Natural killer cell treated with Interleukin-12 subunit alpha and Interleukin-12 subunit beta and Interleukin-15 and Interleukin-18, amount 100 ng/mL, for 72 hours (primary cell): Measurements from ENCODE around the gene HIP1. TPM values are rescaled to one million over a fixed set of nuclear protein-coding genes. Genes with fewer than 3 reads are reported as not detected.
"Not testable (repeated sequence)": the region's sequence is repeated elsewhere in the genome, so short reads cannot be mapped to it uniquely, and the experiment has no call there.

ENCODE experiments used
- ATAC-seq, 2 donors: fragments of 150-1000 bp; cut with Tn5 transposase in 1 of 2; sonication (Bioruptor Pico), chemical (Tn5 transposase) in 1 of 2; 2 replicates each; pipeline ENCODE4 v1.10.0; 2021
- DNase-seq: peaks from one replicate; pipeline ENCODE4 v3.0.0; 2022; ENCODE audit warnings: low spot score
- H3K27ac Mint-ChIP-seq, 2 donors: 1 replicate in 1 of 2; 2 replicates in 1 of 2; pipeline ENCODE4 v1.8.0; 2022; ENCODE audit warnings: mixed read lengths in 2 of 2, mild to moderate bottlenecking in 1 of 2, moderate library complexity in 1 of 2
- H3K27me3 Mint-ChIP-seq, 2 donors: 1 replicate in 1 of 2; 2 replicates in 1 of 2; pipeline ENCODE4 v1.8.0; 2022; ENCODE audit warnings: mixed read lengths in 2 of 2
- H3K36me3 Mint-ChIP-seq: one replicate; pipeline ENCODE4 v1.8.0; 2022; ENCODE audit warnings: mixed read lengths
- H3K4me1 Mint-ChIP-seq, 2 donors: 1 replicate in 1 of 2; 2 replicates in 1 of 2; pipeline ENCODE4 v1.8.0; 2022; ENCODE audit warnings: low read depth in 2 of 2, mixed read lengths in 2 of 2, mild to moderate bottlenecking in 1 of 2
- H3K4me3 Mint-ChIP-seq: one replicate; pipeline ENCODE4 v1.8.0; 2022; ENCODE audit warnings: mixed read lengths
- H3K9me3 Mint-ChIP-seq: 2 replicates; pipeline ENCODE4 v1.8.0; 2022; ENCODE audit warnings: mixed read lengths
- total RNA-seq, 2 donors: library from RNA; stranded (reverse); gene quantifications; one replicate each; pipeline ENCODE4 v1.2.3, GENCODE V29; 2022

The HIP1 gene
- total RNA-seq, 2 donors from 2014 or later: 13.5 to 22.0 TPM

DNA sequence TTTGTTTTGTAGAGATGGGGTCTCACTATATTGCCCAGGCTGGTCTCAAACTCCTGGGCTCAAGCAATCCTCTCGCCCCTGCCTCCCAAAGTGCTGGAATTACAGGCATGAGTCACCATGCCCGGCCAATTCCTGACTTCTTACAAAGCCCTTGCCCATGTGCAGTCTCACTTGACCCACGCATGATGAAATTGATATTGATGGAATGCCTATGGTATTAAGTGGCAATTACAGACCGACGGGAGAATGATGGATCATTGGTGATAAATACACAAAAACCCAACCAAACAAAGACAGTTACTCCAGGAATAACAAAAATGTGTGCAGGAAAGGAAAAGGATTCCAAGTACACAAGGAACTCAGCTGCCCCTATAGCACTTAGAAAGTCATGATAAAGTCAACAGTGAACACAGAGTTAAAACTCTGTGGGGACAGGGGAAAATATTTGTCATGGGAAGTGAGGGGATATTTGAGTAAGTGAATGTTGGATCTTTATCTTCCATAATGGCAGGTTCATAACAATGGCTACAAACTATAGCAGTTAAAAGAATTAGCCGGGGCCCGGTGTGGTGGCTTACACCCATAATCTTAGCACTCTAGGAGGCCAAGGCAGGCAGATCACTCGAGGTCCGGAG is 21.6 kb downstream of the HIP1 start:
- peaks cover 0 to 2% of the 10 kb centered on the region in 2 donors for H3K27me3 Mint-ChIP-seq
- no peak for ATAC-seq
- H3K4me1 Mint-ChIP-seq: peaks cover 8 to 10% of the 10 kb centered on the region in 2 donors
- H3K27ac Mint-ChIP-seq: no peak overlapping the region
- no peaks in the 10 kb centered on the region for H3K9me3 Mint-ChIP-seq
- H3K36me3 Mint-ChIP-seq: no peaks in the 10 kb centered on the region
- DNase-seq: no peak
- H3K4me3 Mint-ChIP-seq: no peak overlapping the region

DNA sequence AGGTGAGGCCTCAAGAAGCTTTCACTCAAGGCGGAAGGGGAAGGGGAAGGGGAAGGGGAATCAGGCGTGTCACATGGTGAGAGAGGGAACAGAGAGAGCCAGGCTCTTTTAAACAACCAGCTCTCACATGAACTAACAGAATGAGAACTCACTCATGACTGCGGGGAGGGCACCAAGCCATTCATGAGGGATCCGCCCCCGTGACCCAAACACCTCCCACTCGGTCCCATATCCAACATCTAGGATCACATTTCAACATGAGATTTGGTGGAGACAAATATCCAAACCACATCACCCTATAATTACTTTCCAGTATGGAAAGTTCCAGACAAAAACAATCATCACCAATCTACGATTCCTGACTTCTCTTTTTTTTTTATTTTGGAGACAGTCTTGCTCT is 22.9 kb downstream of the HIP1 start:
- ATAC-seq: no peak
- peaks cover 4% of the 10 kb centered on the region for H3K36me3 Mint-ChIP-seq
- H3K27ac Mint-ChIP-seq: no peak overlapping the region
- H3K27me3 Mint-ChIP-seq: peaks cover 0 to 2% of the 10 kb centered on the region in 2 donors
- H3K4me1 Mint-ChIP-seq: peaks cover 14 to 20% of the 10 kb centered on the region in 2 donors
- H3K4me3 Mint-ChIP-seq: no peak overlapping the region
- H3K9me3 Mint-ChIP-seq: no peaks in the 10 kb centered on the region
- DNase-seq: no peak

DNA sequence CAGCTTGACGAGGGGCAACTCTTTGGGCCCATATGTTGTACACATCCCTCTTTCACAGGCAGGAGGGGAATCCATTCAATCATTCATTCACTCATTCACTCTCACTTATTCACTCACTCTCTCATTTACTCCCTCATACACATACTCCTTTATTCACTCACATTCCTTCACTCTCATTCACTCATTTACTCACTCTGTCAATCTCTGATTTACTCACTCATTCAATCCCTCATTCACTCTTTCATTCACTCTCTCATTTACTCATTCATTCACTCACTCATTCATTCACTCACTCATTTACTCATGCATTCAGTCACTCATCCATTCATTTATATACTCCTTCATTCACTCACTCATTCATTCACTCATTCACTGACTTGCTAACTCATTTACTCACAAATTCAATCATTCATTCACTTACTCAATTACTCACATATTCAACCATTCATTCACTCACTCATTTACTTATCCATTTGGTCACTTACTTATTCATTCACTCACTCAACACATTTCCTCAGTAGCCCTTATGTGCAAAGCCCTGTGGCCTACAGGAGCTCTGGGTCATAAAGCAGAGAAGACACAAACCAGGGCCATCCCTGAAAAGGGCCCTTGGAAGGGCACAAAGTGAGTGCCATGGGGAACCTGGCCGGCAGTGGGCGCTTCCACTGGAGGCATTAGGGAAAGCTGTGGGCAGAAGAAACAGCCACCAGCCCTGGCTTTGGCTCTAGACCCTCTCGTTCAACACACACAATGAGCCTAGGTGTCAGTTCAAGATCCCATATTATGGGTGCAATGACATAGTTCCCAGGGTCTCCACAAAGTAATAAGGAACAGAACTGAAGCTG is 26.0 kb downstream of the HIP1 start:
- peaks cover 14 to 21% of the 10 kb centered on the region in 2 donors for H3K4me1 Mint-ChIP-seq
- H3K36me3 Mint-ChIP-seq: peaks cover 19% of the 10 kb centered on the region
- H3K27me3 Mint-ChIP-seq: no peaks in the 10 kb centered on the region
- H3K27ac Mint-ChIP-seq: no peak overlapping the region
- peak overlapping the region; percentile 1 for H3K4me3 Mint-ChIP-seq
- ATAC-seq (no peak), DNase-seq (no peak)
- H3K9me3 Mint-ChIP-seq: peaks cover 4% of the 10 kb centered on the region

DNA sequence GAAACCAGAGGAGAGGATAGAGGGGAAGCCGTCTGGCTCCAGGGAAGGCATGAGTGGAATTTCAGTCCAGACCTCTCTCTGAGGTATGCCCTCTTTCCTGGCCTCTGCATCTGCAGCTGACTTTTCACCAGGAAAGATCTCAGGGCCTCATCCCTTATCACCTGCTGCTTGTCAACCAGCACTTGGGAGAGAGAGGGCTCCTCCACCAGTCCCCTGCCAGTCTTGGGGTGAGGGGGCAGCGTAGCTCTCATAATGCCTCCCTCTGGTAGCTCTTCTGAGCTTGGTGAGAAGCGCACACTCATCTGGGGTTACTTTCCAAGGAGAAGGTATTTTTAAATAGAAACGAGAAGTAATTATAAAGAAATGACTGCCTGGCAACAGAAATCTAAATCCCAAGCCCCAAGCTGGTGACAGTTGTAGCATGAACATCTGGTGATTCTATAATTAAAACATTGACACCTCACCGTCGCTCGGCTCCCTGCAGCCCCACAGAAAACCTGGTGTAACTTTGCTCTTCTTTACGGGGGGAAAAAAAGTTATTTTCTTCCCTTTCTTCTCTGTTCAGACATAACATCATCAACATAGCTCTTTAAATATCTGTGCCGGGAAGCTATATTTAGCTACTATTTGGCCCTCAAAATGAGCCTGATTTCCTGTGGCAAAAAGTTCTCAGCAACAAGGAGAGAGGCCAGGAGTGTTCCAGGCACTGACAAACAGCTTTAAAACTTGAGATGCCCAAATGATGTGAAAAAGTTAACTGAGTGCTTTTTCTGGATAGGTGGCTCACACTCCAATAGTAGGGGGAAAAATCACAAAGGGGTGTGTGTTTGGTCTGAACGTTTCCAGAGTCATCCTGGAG is 26.9 kb downstream of the HIP1 start:
- Mint-ChIP-seq H3K9me3 (peaks cover 4% of the 10 kb centered on the region), H3K4me1 (peaks cover 12 to 21% of the 10 kb centered on the region in 2 donors), H3K4me3 (no peak overlapping the region), H3K27me3 (no peaks in the 10 kb centered on the region), H3K27ac (peak overlapping the region in 1 of 2 donors; percentile 20), H3K36me3 (peaks cover 19% of the 10 kb centered on the region)
- ATAC-seq (no peak), DNase-seq (no peak)

DNA sequence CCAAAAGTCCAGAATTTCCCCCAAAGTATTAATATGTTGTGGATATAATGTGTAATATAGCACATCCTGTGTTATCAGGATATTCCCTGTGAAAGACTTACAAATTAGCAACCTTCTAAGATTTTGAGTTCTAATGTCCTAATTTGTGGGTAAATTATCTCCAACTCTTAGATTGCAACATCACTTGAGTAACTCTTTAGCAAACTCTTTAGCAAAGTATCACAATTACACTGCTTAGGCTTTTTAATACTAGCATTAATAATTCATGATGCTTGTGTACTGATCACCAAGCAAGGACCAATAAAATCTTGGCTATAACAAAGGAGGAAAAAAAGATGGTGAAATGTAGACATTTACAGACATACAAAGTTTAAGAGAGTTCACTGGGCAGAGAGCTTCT is 27.7 kb downstream of the HIP1 start:
- peaks cover 19% of the 10 kb centered on the region for H3K36me3 Mint-ChIP-seq
- peaks cover 4% of the 10 kb centered on the region for H3K9me3 Mint-ChIP-seq
- H3K27ac Mint-ChIP-seq: peak overlapping the region in 1 of 2 donors; percentile 20
- H3K27me3 Mint-ChIP-seq: no peaks in the 10 kb centered on the region
- DNase-seq (no peak), ATAC-seq (no peak)
- no peak overlapping the region for H3K4me3 Mint-ChIP-seq
- peaks cover 12 to 21% of the 10 kb centered on the region in 2 donors for H3K4me1 Mint-ChIP-seq

DNA sequence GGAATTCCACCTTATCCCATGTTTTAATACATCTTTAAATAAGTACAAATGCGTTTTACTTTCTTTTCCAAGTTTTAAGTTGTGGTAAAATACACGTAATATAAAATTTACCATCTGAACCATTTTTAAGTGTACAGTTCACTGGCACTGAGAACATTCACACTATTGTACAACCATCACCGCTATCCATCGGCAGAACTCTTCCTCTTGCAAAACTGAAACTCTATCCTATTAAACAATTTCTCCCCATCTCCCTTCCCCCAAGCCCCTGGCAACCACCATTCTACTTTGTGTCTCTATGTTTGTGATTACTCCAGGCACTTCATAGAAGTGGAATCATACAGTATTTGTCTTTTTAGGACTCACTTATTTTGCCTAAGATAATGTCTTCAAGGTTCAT is 33.8 kb downstream of the HIP1 start:
- ATAC-seq: no peak
- no peaks in the 10 kb centered on the region for H3K27me3 Mint-ChIP-seq
- peaks cover 4% of the 10 kb centered on the region for H3K9me3 Mint-ChIP-seq
- no peak for DNase-seq
- no peak overlapping the region for H3K4me3 Mint-ChIP-seq
- peaks cover 12% of the 10 kb centered on the region for H3K36me3 Mint-ChIP-seq
- H3K4me1 Mint-ChIP-seq: peaks cover 5 to 7% of the 10 kb centered on the region in 2 donors
- no peak overlapping the region for H3K27ac Mint-ChIP-seq

DNA sequence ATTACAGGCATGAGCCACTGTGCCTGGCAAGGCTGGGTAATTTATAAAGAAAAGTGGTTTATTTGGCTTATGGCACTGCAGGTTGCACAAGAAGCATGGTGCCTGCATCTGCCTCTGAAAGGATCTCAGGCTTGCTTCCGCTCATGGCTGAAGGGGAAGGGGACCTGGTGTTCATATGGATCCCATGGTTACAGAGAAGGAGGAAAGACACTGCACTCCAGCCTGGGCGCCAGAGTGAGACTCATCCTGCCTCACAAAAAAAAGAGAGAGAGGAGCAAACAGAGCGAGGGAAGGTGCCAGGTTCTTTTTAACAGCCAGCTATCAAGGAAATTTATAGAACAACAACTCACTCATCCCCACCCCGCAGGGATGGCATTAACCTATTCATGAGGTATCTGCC is 36.2 kb downstream of the HIP1 start:
- Mint-ChIP-seq H3K27me3 (no peaks in the 10 kb centered on the region), H3K4me3 (no peak overlapping the region), H3K9me3 (no peaks in the 10 kb centered on the region), H3K4me1 (peaks cover 11 to 13% of the 10 kb centered on the region in 2 donors), H3K27ac (no peak overlapping the region), H3K36me3 (no peaks in the 10 kb centered on the region)
- ATAC-seq (no peak), DNase-seq (no peak)

DNA sequence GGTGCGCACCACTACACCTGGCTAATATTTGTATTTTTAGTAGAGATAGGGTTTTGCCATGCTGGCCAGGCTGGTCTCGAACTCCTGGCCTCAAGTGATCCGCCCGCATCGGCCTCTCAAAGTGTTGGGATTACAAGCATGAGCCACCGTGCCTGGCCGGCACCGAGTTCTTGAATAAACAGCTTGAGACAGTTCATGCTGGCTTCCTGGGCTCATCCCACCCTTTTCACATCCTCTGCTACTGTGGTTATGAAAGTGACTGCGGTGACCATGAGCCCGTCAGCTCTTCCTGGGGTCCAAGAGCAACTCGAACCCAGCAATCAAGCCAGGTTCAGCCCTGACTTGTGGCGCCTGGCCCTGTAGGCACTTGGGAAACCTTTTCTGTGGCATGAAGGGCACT is 38.7 kb downstream of the HIP1 start:
- peak overlapping the region; percentile 27 for H3K4me3 Mint-ChIP-seq
- DNase-seq: no peak
- ATAC-seq: peak in 1 of 2 donors; percentile 56
- H3K4me1 Mint-ChIP-seq: peaks cover 11% of the 10 kb centered on the region in 2 donors
- H3K36me3 Mint-ChIP-seq: no peaks in the 10 kb centered on the region
- no peaks in the 10 kb centered on the region for H3K9me3 Mint-ChIP-seq
- H3K27ac Mint-ChIP-seq: no peak overlapping the region
- no peaks in the 10 kb centered on the region for H3K27me3 Mint-ChIP-seq

DNA sequence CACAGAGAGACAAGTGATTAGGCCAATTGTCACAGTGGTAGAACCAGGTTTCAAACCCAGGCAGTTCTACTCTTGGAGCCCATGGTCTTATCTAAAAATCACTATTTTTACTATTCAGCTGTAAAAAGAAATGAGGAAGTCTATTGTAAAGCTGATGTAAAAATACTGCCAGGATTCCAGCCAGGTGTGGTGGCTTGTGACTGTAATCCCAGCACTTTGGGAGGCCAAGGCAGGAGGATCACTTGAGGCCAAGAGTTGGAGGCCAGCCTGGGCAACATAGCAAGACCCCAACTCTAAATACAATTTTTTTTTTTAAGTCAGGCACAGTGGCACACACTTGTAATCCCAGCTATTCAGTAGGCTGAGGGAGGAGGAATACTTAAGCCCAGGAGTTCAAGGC is 40.4 kb downstream of the HIP1 start:
- Mint-ChIP-seq H3K9me3 (no peaks in the 10 kb centered on the region), H3K4me3 (no peak overlapping the region), H3K27ac (no peak overlapping the region), H3K36me3 (no peaks in the 10 kb centered on the region), H3K27me3 (no peaks in the 10 kb centered on the region), H3K4me1 (peaks cover 11 to 16% of the 10 kb centered on the region in 2 donors)
- no peak for DNase-seq
- no peak for ATAC-seq

DNA sequence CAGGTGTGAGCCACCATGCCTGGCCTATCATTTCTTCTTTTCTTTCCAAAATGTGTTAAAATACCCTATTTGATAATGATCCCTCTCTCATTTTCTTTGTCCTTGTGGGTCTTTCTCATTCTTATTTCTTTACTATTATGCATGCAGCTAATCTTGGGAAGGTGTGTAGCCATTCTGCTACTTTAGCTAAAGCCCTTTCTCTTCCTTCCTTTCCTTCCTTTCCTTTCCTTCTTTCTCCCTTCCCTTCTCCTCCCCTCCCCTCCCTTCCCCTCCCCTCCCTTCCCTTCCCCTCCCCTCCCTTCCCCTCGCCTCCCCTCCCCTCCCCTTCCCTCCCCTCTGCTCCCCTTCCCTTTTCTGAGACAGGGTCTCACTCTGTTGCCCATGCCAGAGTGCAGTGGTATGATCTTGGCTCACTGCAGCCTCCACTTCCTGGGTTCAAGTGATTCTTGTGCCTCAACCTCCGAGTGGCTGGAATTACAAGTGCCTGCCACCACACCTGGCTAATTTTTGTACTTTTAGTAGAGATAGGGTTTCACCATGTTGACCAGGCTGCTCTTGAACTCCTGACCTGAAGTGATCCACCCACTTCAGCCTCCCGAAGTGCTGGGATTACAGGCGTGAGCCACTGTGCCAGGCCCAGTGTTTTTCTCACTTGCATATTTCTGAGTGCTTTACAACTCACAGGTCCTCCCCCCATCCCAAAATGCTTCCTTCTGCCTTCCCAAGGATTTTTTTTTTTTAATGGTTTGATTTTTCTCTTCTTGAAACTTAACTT is 42.3 kb downstream of the HIP1 start:
- Mint-ChIP-seq H3K9me3 (no peaks in the 10 kb centered on the region), H3K27ac (no peak overlapping the region), H3K4me3 (no peak overlapping the region)

DNA sequence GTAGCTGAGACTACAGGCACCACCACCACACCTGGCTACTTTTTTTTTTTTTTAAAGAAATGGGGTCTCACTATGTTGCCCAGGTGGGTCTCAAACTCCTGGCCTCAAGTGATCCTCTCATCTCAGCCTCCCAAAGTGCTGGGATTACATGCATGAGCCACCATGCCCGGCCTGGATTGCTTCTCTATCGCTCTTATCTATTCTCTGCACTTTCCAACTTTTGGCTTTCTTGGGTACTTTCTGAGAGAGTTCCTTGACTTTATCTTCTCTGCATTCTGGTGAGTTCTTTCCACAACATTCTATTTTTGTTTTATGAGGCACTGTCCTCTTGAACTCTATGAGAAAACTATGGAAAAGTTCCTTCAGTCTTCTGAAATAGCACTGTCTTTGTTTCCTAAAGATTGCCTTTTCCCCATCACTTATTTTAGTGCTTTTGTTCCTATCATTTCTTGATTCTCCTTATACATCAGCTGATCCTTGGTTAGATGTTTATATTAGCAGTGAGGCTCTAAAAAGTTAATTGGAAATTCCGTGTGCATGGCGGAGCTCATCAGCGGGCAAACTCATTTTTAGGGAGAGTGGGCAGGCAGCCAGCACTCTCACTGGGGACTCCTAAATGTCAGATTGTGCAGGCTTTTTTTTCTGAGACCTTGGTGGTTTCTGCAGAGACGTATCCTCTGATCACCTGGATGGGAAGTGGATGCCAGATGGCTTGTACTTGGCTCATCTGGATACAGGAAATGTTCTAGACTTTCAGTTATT is 43.9 kb downstream of the HIP1 start:
- DNase-seq (no peak), ATAC-seq (no peak)
- no peak overlapping the region for H3K27ac Mint-ChIP-seq
- peaks cover 5 to 14% of the 10 kb centered on the region in 2 donors for H3K4me1 Mint-ChIP-seq
- no peak overlapping the region for H3K4me3 Mint-ChIP-seq
- H3K9me3 Mint-ChIP-seq: no peaks in the 10 kb centered on the region
- no peaks in the 10 kb centered on the region for H3K36me3 Mint-ChIP-seq
- H3K27me3 Mint-ChIP-seq: no peaks in the 10 kb centered on the region

More for the DNA sequence above, 42.3 kb downstream of the HIP1 start:
- no peak for DNase-seq
- no peak for ATAC-seq
- no peaks in the 10 kb centered on the region for H3K27me3 Mint-ChIP-seq
- H3K36me3 Mint-ChIP-seq: no peaks in the 10 kb centered on the region
- H3K4me1 Mint-ChIP-seq: peaks cover 11 to 16% of the 10 kb centered on the region in 2 donors

DNA sequence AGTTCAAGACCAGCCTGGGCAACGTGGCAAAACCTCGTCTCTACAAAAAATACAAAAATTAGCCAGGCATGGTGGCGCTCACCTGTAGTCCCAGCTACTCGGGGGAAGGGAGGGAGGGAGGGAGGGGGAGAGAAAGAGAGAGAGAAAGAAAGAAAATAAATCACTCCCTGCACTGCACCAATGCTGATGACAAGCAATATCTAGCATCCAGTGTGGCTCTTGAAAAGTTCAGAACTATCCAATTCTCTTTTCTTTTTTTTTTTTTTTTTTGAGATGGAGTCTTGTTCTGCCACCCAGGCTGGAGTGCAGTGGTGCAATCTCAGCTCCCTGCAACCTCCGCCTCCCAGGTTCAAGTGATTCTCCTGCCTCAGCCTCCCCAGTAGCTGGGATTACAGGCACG is 45.1 kb downstream of the HIP1 start:
- not testable (repeated sequence) for H3K4me1 Mint-ChIP-seq, H3K27me3 Mint-ChIP-seq, H3K9me3 Mint-ChIP-seq, H3K36me3 Mint-ChIP-seq, ATAC-seq, H3K4me3 Mint-ChIP-seq, H3K27ac Mint-ChIP-seq, DNase-seq
